Testis (tissue), 3 donors: Measurements from ENCODE around the gene RALGPS1. TPM values are rescaled to one million over a fixed set of nuclear protein-coding genes. Genes with fewer than 3 reads are reported as not detected.
A peak's percentile ranks its signal among the peaks of the same experiment; 100 is the strongest.

Source experiments
- DNase-seq: peaks from one replicate; pipeline ENCODE4 v3.0.0-alpha.2; 2019
- H3K27ac ChIP-seq, 2 donors: fragments of 200-600 bp; sonication (generic); one replicate each; pipeline ENCODE4 v1.5.1; 2019
- H3K27me3 ChIP-seq: fragments of 200-600 bp; sonication (generic); one replicate; pipeline ENCODE4 v1.5.1; 2019
- H3K36me3 ChIP-seq: fragments of 200-600 bp; sonication (generic); one replicate; pipeline ENCODE4 v1.5.1; 2017; ENCODE audit warnings: low read depth; ENCODE audit errors: missing control alignments
- H3K4me1 ChIP-seq: fragments of 200-600 bp; sonication (generic); one replicate; pipeline ENCODE4 v1.5.1; 2019
- H3K4me3 ChIP-seq, 2 donors: fragments of 200-600 bp; sonication (generic); one replicate each; pipeline ENCODE4 v1.5.1; 2017 to 2019
- H3K9me3 ChIP-seq: fragments of 200-600 bp; sonication (generic); one replicate; pipeline ENCODE4 v1.5.1; 2017
- POLR2A ChIP-seq: fragments of 450-650 bp; IDR thresholded peaks from one replicate; pipeline ENCODE4 v1.6.1; 2017; ENCODE audit warnings: antibody characterized with exemption, mild to moderate bottlenecking, moderate library complexity
- WGBS, 2 donors: methylation state at CpG; one replicate each; pipeline ENCODE4 v1.1.5; 2018; 5-methylcytosine and 5-hydroxymethylcytosine counted together
- intact Hi-C: fragments of 100-400 bp; cut with DNase I; formaldehyde crosslinking; loops from one replicate; pipeline ENCODE4 v1.15.1; 2023; ENCODE audit warnings: low total_unique reads
- polyA plus RNA-seq: library from polyadenylated mRNA; stranded (reverse); fragments of 350-450 nt; fragmentation: Illumina TruSeq; extraction: RNeasy Lipid Tissue Mini Kit (QIAGEN cat#74804); gene quantifications from one replicate; pipeline ENCODE4 v1.2.3, GENCODE V29; 2014; ENCODE audit warnings: low read depth, low replicate concordance; ENCODE audit not compliant: insufficient read depth
- total RNA-seq, 2 donors: library from RNA; depleted of rRNA; stranded (reverse); fragments of >200 nt; gene quantifications; one replicate each; pipeline ENCODE4 v1.2.3, GENCODE V29; 2016
- TF ChIP-seq, protein P1 (sequence below), 3 experiments: fragments of 450-650 bp in 2 of 3; fragments of 200-600 bp in 1 of 3; sonication (generic) in 1 of 3; IDR thresholded peaks; one replicate each; pipeline ENCODE4 v1.5.1; 2016 to 2019; ENCODE audit warnings: antibody characterized with exemption in 3 of 3, mild to moderate bottlenecking in 2 of 3, moderate library complexity in 1 of 3

The RALGPS1 gene
- total and polyA plus RNA-seq, 3 donors from 2014 or later = 35.9 to 48.6 (median 36.9) TPM

DNA sequence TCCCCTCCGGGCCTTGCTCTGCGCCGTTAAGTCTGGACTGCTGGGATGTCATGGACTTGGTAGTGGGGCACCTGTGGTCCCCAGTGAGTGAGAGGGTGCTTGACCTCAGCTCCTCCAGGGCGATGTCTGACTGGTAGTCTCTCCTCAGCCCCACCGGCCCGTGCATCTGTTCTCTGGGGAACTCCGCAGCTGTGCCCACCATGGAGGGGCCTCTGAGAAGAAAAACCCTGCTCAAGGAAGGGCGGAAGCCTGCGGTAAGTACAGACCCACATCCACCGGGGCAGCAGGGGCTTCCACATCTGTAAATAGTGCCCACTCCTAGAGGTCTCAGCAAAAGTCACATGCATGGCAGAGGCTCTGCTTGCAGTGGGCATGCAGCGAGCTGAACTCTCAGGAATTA lies 297.4 kb downstream of the RALGPS1 start:
- Histone ChIP-seq H3K36me3 (no peaks in the 10 kb centered on the region), H3K4me3 (no peak overlapping the region), H3K4me1 (peaks cover 5% of the 10 kb centered on the region), H3K27ac (no peak overlapping the region), H3K9me3 (no peaks in the 10 kb centered on the region), H3K27me3 (no peaks in the 10 kb centered on the region)
- intact Hi-C loops = no loop called here
- no peak for DNase-seq
- no peak for TF ChIP-seq POLR2A
- TF ChIP-seq, protein P1, sequence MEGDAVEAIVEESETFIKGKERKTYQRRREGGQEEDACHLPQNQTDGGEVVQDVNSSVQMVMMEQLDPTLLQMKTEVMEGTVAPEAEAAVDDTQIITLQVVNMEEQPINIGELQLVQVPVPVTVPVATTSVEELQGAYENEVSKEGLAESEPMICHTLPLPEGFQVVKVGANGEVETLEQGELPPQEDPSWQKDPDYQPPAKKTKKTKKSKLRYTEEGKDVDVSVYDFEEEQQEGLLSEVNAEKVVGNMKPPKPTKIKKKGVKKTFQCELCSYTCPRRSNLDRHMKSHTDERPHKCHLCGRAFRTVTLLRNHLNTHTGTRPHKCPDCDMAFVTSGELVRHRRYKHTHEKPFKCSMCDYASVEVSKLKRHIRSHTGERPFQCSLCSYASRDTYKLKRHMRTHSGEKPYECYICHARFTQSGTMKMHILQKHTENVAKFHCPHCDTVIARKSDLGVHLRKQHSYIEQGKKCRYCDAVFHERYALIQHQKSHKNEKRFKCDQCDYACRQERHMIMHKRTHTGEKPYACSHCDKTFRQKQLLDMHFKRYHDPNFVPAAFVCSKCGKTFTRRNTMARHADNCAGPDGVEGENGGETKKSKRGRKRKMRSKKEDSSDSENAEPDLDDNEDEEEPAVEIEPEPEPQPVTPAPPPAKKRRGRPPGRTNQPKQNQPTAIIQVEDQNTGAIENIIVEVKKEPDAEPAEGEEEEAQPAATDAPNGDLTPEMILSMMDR (IDR thresholded peaks at IDR 0.05) = no peak
- WGBS, 2 donors = 92 to 95% methylated on average over 7 to 11 of the region's 11 CpGs

DNA sequence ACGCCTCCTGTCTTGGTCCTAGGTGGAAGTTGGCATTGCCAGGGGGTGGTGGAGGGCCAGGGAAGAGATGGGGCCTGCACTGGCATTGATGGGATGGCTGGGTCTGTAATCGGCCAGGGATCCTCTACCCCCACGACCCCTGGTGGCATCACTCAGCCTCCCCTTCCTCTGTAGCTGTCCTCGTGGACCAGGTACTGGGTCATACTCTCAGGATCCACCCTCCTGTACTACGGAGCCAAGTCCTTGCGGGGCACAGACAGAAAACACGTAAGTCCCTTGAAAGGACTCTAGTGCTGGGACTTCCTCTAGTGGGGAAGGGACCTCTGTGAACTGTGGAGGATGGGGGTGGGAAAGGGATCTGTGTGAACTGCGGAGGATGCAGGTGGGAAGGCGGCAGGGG lies 297.9 kb downstream of the RALGPS1 start:
- TF ChIP-seq, protein P1 (IDR thresholded peaks at IDR 0.05) = no peak
- no peak for TF ChIP-seq POLR2A
- Histone ChIP-seq H3K4me3 (no peak overlapping the region), H3K27me3 (no peaks in the 10 kb centered on the region), H3K4me1 (peaks cover 5% of the 10 kb centered on the region), H3K27ac (no peak overlapping the region), H3K36me3 (no peaks in the 10 kb centered on the region), H3K9me3 (no peaks in the 10 kb centered on the region)
- 85 to 90% methylated on average over 5 to 9 of the region's 9 CpGs for WGBS, 2 donors
- no peak for DNase-seq
- intact Hi-C loops = no loop called here

DNA sequence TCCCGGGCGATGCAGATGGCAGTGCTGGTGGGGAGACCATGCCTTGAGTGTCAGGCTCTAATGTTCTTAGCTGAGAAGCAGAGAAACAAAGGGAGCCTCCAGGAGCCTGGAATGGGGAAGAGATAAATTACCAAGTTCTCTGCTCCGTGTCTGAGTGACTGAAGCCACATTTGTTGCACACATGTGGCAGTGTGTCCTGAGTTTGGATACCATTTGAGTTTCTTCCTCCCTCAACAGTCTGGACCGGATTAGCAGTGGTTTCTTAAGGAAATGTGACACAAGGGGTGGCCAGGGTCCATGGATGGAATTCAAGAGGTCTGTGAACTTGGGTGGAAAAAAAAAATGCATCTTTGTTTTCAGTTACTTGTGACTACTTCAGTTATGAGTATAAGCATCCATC lies 299.3 kb downstream of the RALGPS1 start:
- intact Hi-C loops = no loop called here
- 81 to 85% methylated on average over 4 of the region's 4 CpGs for WGBS, 2 donors
- no peaks in the 10 kb centered on the region for H3K27me3 ChIP-seq
- H3K4me1 ChIP-seq = peaks cover 5% of the 10 kb centered on the region
- TF ChIP-seq, protein P1 (IDR thresholded peaks at IDR 0.05) = no peak
- no peak for TF ChIP-seq POLR2A
- no peak for DNase-seq
- no peak overlapping the region for H3K27ac ChIP-seq
- no peak overlapping the region for H3K4me3 ChIP-seq
- H3K9me3 ChIP-seq = no peaks in the 10 kb centered on the region
- no peaks in the 10 kb centered on the region for H3K36me3 ChIP-seq

DNA sequence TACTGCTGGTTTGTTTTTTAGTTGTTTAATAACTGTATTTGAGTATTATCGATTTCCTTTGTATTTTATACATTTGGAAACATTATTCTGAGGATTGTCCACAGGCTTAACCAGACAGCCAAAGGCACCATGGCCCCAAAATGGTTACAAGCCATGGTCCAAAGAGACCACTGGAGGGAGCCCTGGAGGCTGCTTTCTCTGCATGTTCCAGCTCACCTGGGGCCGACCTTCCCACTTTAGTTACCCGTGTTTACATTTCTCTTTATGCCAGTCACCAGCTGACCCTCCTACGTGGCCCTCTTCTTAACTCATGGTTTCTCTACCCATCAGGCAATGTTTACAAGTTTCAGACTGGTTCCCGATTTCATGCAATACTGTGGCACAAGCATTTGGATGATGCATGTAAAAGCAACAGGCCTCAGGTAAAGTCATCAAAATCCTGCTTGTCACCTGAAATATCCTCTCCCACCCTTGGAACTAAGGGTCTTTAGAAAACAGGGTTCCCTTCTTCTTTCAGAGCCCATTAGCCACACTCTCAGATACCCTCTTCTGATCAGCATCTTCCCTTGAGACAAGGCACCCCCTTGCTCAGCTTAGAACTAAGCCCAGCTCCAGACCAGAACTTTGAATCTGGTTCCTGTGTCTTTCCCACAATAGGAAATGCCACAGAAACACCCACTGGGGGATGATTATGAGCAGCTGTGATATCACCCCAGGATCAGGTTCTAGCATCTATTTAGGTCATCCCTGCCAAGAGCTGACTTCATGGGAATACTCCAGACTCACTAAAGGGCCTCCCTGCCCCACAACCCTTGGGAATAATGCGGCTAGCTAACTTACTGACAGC lies 300.1 kb downstream of the RALGPS1 start:
- DNase-seq = peak; percentile 72
- Histone ChIP-seq H3K4me1 (peaks cover 5% of the 10 kb centered on the region), H3K27ac (no peak overlapping the region), H3K4me3 (no peak overlapping the region), H3K36me3 (no peaks in the 10 kb centered on the region), H3K9me3 (no peaks in the 10 kb centered on the region), H3K27me3 (no peaks in the 10 kb centered on the region)
- WGBS, 2 donors = 54 to 56% methylated on average over 6 of the region's 6 CpGs
- intact Hi-C loops = no loop called here
- TF ChIP-seq POLR2A = no peak
- TF ChIP-seq, protein P1 (IDR thresholded peaks at IDR 0.05) = peak; percentile 33 to 71 (median 64)
